KMS-11 (cell line): ENCODE measurements around the gene HIGD1B.
"Not testable (repeated sequence)": the region's sequence is repeated elsewhere in the genome, so short reads cannot be mapped to it uniquely, and the experiment has no call there.

Experiments
- H2AFZ ChIP-seq: fragments of 200-600 bp; sonication (generic); 2 replicates; pipeline ENCODE4 v1.6.1; 2016; ENCODE audit warnings: antibody characterized with exemption, mixed run types, low read depth
- H3K27ac ChIP-seq: fragments of 200-600 bp; sonication (generic); 2 replicates; pipeline ENCODE4 v1.6.1; 2016; ENCODE audit warnings: mild to moderate bottlenecking, mixed run types
- H3K27me3 ChIP-seq: fragments of 200-600 bp; sonication (generic); 2 replicates; pipeline ENCODE4 v1.6.1; 2017; ENCODE audit warnings: mild to moderate bottlenecking, low read depth, mixed run types, moderate library complexity; ENCODE audit not compliant: insufficient read depth
- H3K36me3 ChIP-seq: fragments of 200-600 bp; sonication (generic); 2 replicates; pipeline ENCODE4 v1.6.1; 2017; ENCODE audit warnings: mild to moderate bottlenecking, mixed run types; ENCODE audit not compliant: insufficient read depth
- H3K4me1 ChIP-seq: fragments of 200-600 bp; sonication (generic); 2 replicates; pipeline ENCODE4 v1.6.1; 2016; ENCODE audit warnings: mild to moderate bottlenecking, low read depth, mixed run types; ENCODE audit not compliant: poor library complexity, severe bottlenecking
- H3K4me2 ChIP-seq: fragments of 200-600 bp; sonication (generic); 2 replicates; pipeline ENCODE4 v1.7.0; 2016; ENCODE audit warnings: mild to moderate bottlenecking, mixed run types
- H3K4me3 ChIP-seq: fragments of 200-600 bp; sonication (generic); IDR thresholded peaks from 2 replicates; pipeline ENCODE4 v1.6.1; 2017; ENCODE audit warnings: low read depth, low read length, mixed read lengths; ENCODE audit not compliant: insufficient read depth
- H3K79me2 ChIP-seq: fragments of 200-600 bp; sonication (generic); 2 replicates; pipeline ENCODE4 v1.6.1; 2016; ENCODE audit warnings: low read depth, mixed run types; ENCODE audit not compliant: insufficient read depth
- H3K9ac ChIP-seq: fragments of 200-600 bp; sonication (generic); 2 replicates; pipeline ENCODE4 v1.6.1; 2016; ENCODE audit warnings: mild to moderate bottlenecking, mixed run types
- H4K20me1 ChIP-seq: fragments of 200-600 bp; sonication (generic); 2 replicates; pipeline ENCODE4 v1.6.1; 2016; ENCODE audit warnings: mild to moderate bottlenecking, mixed run types; ENCODE audit not compliant: insufficient read depth
- CTCF ChIP-seq: fragments of 200-600 bp; sonication (generic); conservative IDR thresholded peaks from 2 replicates; pipeline ENCODE4 v1.6.1; 2017; ENCODE audit warnings: low read depth, mild to moderate bottlenecking, antibody characterized with exemption, low read length, moderate library complexity, mixed read lengths

Gene HIGD1B

GRCh38 chr17:44807093-44807816 lies 40.4 kb upstream of the HIGD1B start:
- Histone ChIP-seq H3K79me2 (no peaks in the 10 kb centered on the region), H4K20me1 (no peaks in the 10 kb centered on the region), H3K4me1 (no peaks in the 10 kb centered on the region), H2AFZ (no peak overlapping the region), H3K9ac (no peak overlapping the region), H3K4me3 (no peak overlapping the region), H3K4me2 (no peak overlapping the region), H3K27ac (no peak overlapping the region), H3K27me3 (no peaks in the 10 kb centered on the region), H3K36me3 (no peaks in the 10 kb centered on the region)
- TF ChIP-seq CTCF = no peak

DNA sequence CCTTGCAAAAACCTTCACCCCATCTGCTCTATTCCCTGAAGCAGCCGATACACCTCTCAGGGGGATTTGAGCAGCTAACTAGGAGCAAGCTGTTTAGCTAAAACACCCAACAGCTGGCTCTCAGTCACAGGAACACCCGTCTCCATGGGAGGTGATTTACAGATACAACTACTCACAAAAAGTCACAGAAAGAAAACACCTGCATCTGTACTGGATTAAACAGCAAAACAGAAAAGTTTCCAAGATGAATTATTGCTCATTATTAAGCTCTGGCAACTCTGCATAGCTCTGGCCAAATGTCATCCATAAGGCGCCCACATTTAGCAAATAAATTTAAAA lies 39.9 kb upstream of the HIGD1B start:
- Histone ChIP-seq H2AFZ (no peak overlapping the region), H3K4me1 (no peaks in the 10 kb centered on the region), H3K36me3 (no peaks in the 10 kb centered on the region), H3K27me3 (no peaks in the 10 kb centered on the region), H3K4me2 (no peak overlapping the region), H3K4me3 (no peak overlapping the region), H3K9ac (no peak overlapping the region), H4K20me1 (no peaks in the 10 kb centered on the region), H3K27ac (no peak overlapping the region), H3K79me2 (no peaks in the 10 kb centered on the region)
- TF ChIP-seq CTCF = no peak

DNA sequence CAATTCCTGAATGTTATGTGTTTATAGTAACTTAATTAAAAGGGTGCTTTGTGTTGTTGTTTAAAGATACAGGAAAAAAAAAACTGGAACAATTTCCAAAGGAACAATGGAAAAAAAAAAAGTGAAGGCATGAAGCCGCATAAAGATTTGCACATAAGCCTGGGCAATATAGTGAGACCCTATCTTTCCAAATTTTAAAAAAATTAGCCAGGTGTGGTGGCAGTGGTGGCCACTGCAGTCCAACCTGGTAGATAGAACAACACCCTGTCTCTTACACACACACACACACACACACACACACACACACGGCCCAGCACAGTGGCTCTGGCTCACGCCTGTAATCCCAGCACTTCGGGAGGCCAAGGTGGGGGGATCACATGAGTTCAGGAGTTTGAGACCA lies 39.5 kb upstream of the HIGD1B start:
- H3K9ac ChIP-seq = no peak overlapping the region
- no peaks in the 10 kb centered on the region for H3K36me3 ChIP-seq
- H2AFZ ChIP-seq = no peak overlapping the region
- no peak overlapping the region for H3K4me3 ChIP-seq
- H3K27ac ChIP-seq = no peak overlapping the region
- no peaks in the 10 kb centered on the region for H4K20me1 ChIP-seq
- no peaks in the 10 kb centered on the region for H3K4me1 ChIP-seq
- TF ChIP-seq CTCF = no peak
- H3K79me2 ChIP-seq = no peaks in the 10 kb centered on the region
- H3K27me3 ChIP-seq = no peaks in the 10 kb centered on the region
- no peak overlapping the region for H3K4me2 ChIP-seq

- not testable (repeated sequence) for H3K4me1 ChIP-seq, H3K27me3 ChIP-seq, H3K27ac ChIP-seq, H2AFZ ChIP-seq, H3K4me3 ChIP-seq, H3K9ac ChIP-seq, H3K79me2 ChIP-seq, H3K4me2 ChIP-seq, H4K20me1 ChIP-seq, H3K36me3 ChIP-seq
These were observed 38.9 kb upstream of the HIGD1B start for GRCh38 chr17:44808656-44809388.

DNA sequence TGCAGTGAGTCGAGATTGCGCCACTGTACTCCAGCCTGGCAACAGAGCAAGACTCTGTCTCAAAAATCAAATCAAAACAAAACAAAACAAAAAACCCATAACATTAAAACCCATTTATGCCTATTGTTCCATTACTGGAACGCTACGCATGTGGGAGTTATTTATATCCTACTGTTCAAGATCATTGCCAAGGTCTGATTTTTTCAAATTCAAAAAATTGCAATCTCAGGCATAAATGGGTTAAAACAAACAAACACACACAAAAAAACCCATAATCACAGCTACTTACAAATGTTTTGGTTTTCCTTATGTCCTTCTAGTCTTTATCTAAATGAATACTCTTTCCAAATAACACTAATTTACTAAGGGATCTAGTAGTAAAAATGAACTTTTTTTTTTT lies 35.4 kb upstream of the HIGD1B start:
- H3K9ac ChIP-seq = no peak overlapping the region
- no peak overlapping the region for H2AFZ ChIP-seq
- no peaks in the 10 kb centered on the region for H3K36me3 ChIP-seq
- no peak for TF ChIP-seq CTCF
- no peak overlapping the region for H3K27ac ChIP-seq
- H3K79me2 ChIP-seq = no peaks in the 10 kb centered on the region
- H3K27me3 ChIP-seq = no peaks in the 10 kb centered on the region
- H3K4me3 ChIP-seq = no peak overlapping the region
- no peaks in the 10 kb centered on the region for H4K20me1 ChIP-seq
- H3K4me1 ChIP-seq = no peaks in the 10 kb centered on the region
- no peak overlapping the region for H3K4me2 ChIP-seq

GRCh38 chr17:44818508-44818907 lies 29.2 kb upstream of the HIGD1B start:
- H3K9ac ChIP-seq, H4K20me1 ChIP-seq, H3K27ac ChIP-seq, H2AFZ ChIP-seq, H3K4me2 ChIP-seq, H3K27me3 ChIP-seq, H3K4me1 ChIP-seq, H3K4me3 ChIP-seq, H3K79me2 ChIP-seq, H3K36me3 ChIP-seq: not testable (repeated sequence)
